ENCODE data around the gene PPP1R26.
A peak's percentile ranks its signal among the peaks of the same experiment; 100 is the strongest.
"Not testable (repeated sequence)": the region's sequence is repeated elsewhere in the genome, so short reads cannot be mapped to it uniquely, and the experiment has no call there.

PPP1R26 gene

GRCh38 chr9:135522931-135523330 is 43.3 kb downstream of the PPP1R26 start:
- no peak for DNase-seq

GRCh38 chr9:135523521-135524129 is 44.0 kb downstream of the PPP1R26 start:
- DNase-seq, result no peak

GRCh38 chr9:135524130-135524861 is 44.7 kb downstream of the PPP1R26 start:
- no peak for DNase-seq

GRCh38 chr9:135525241-135526088 is 45.9 kb downstream of the PPP1R26 start:
- peak; percentile 16 for DNase-seq

- peak; percentile 13 for DNase-seq
These were observed 46.6 kb downstream of the PPP1R26 start for GRCh38 chr9:135526089-135526729.

GRCh38 chr9:135526730-135527571 is 47.4 kb downstream of the PPP1R26 start:
- DNase-seq, result peak; percentile 28

- peak; percentile 2 for DNase-seq
These were observed 49.4 kb downstream of the PPP1R26 start for GRCh38 chr9:135528842-135529435.

- DNase-seq, result no peak
These were observed 50.6 kb downstream of the PPP1R26 start for GRCh38 chr9:135530146-135530545.

- peak; percentile 25 for DNase-seq
These were observed 51.5 kb downstream of the PPP1R26 start for GRCh38 chr9:135531096-135531495.

- no peak for DNase-seq
These were observed 53.5 kb downstream of the PPP1R26 start for GRCh38 chr9:135533113-135533512.

- DNase-seq, result no peak
These were observed 54.1 kb downstream of the PPP1R26 start for GRCh38 chr9:135533674-135534073.

GRCh38 chr9:135534192-135534711 is 54.7 kb downstream of the PPP1R26 start:
- DNase-seq, result not testable (repeated sequence)

- DNase-seq, result not testable (repeated sequence)
These were observed 55.2 kb downstream of the PPP1R26 start for GRCh38 chr9:135534826-135535225.

GRCh38 chr9:135535631-135536030 is 56.0 kb downstream of the PPP1R26 start:
- not testable (repeated sequence) for DNase-seq

- no peak for DNase-seq
These were observed 56.6 kb downstream of the PPP1R26 start for GRCh38 chr9:135536216-135536615.

All from activated CD4-positive, CD25-positive, alpha-beta regulatory T cell treated with anti-CD3 and anti-CD28 coated beads, Interleukin-2, amount 50 U/mL, for 72 hours (primary cell).